GM23338 (cell line): ENCODE data around the gene ST8SIA1.

Experiments used
- CREB1 ChIP-seq: fragments of 250-450 bp; sonication (Bioruptor Pico); IDR thresholded peaks from 2 replicates; pipeline ENCODE4 v1.5.0; 2020; ENCODE audit warnings: low read depth, mild to moderate bottlenecking, moderate library complexity
- EZH2 ChIP-seq: fragments of 200-600 bp; sonication (generic); IDR thresholded peaks from one replicate; pipeline ENCODE4 v1.8.0; 2017; ENCODE audit warnings: antibody characterized with exemption, mild to moderate bottlenecking, low read depth; ENCODE audit not compliant: unreplicated experiment
- EZH2phosphoT487 ChIP-seq: fragments of 200-600 bp; sonication (generic); IDR thresholded peaks from one replicate; pipeline ENCODE4 v1.8.1; 2018; ENCODE audit warnings: antibody characterized with exemption; ENCODE audit not compliant: unreplicated experiment
- JUNB ChIP-seq: IDR thresholded peaks from one replicate; pipeline ENCODE4 v1.6.1; 2016; ENCODE audit warnings: antibody characterized with exemption; ENCODE audit not compliant: unreplicated experiment
- NANOG ChIP-seq: IDR thresholded peaks from 2 replicates; pipeline ENCODE4 v1.6.1; 2016; ENCODE audit warnings: antibody characterized with exemption, borderline replicate concordance
- POLR2AphosphoS5 ChIP-seq: IDR thresholded peaks from 2 replicates; pipeline ENCODE4 v1.6.1; 2016; ENCODE audit warnings: antibody characterized with exemption, low read depth
- ZNF114 ChIP-seq: fragments of 250-450 bp; sonication (Bioruptor Pico); IDR thresholded peaks from 2 replicates; pipeline ENCODE4 v1.5.0; 2020; ENCODE audit warnings: mild to moderate bottlenecking, moderate library complexity
- TF ChIP-seq, protein P1 (sequence below), 2 experiments: fragments of 200-600 bp in 1 of 2; sonication (generic) in 1 of 2; conservative IDR thresholded peaks; 2 replicates each; pipeline versions ENCODE4 v1.5.1 to v1.6.1; 2016 to 2017; ENCODE audit warnings: antibody characterized with exemption in 2 of 2, low read depth in 2 of 2, mild to moderate bottlenecking in 2 of 2, moderate library complexity in 1 of 2
- TF ChIP-seq, protein P2 (sequence below): IDR thresholded peaks from one replicate; pipeline ENCODE4 v1.6.1; 2018; ENCODE audit warnings: antibody characterized with exemption; ENCODE audit not compliant: unreplicated experiment
- TF ChIP-seq, protein P3 (sequence below): fragments of 250-450 bp; sonication (Bioruptor Pico); IDR thresholded peaks from 2 replicates; pipeline ENCODE4 v1.5.0; 2020; ENCODE audit warnings: mild to moderate bottlenecking, moderate library complexity

DNA sequence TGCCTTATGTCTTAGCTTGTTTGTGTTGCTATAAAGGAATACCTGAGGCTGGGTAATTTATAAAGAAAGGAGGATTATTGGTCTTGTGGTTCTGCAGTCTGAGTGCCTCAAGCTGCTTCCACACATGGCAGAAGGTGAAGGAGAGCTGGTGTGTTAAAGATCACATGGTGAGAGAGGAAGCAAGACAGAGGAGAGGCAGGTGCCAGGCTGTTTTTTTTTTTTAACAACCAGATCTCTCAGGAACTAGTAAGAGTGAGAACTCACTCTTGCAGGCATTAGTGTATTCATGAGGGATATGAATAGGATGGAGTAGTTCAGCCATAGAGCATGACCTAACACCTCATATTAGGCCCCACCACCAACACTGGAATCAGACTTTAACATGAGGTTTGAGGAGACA lies 165.1 kb downstream of the ST8SIA1 start:
- TF ChIP-seq EZH2: no peak
- TF ChIP-seq, protein P1, sequence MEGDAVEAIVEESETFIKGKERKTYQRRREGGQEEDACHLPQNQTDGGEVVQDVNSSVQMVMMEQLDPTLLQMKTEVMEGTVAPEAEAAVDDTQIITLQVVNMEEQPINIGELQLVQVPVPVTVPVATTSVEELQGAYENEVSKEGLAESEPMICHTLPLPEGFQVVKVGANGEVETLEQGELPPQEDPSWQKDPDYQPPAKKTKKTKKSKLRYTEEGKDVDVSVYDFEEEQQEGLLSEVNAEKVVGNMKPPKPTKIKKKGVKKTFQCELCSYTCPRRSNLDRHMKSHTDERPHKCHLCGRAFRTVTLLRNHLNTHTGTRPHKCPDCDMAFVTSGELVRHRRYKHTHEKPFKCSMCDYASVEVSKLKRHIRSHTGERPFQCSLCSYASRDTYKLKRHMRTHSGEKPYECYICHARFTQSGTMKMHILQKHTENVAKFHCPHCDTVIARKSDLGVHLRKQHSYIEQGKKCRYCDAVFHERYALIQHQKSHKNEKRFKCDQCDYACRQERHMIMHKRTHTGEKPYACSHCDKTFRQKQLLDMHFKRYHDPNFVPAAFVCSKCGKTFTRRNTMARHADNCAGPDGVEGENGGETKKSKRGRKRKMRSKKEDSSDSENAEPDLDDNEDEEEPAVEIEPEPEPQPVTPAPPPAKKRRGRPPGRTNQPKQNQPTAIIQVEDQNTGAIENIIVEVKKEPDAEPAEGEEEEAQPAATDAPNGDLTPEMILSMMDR (conservative IDR thresholded peaks at IDR 0.05; ENCODE audit: low read depth in 2 of 2): no peak
- TF ChIP-seq CREB1 (CRISPR knock-in tag): no peak
- no peak for TF ChIP-seq NANOG
- TF ChIP-seq, protein P2, sequence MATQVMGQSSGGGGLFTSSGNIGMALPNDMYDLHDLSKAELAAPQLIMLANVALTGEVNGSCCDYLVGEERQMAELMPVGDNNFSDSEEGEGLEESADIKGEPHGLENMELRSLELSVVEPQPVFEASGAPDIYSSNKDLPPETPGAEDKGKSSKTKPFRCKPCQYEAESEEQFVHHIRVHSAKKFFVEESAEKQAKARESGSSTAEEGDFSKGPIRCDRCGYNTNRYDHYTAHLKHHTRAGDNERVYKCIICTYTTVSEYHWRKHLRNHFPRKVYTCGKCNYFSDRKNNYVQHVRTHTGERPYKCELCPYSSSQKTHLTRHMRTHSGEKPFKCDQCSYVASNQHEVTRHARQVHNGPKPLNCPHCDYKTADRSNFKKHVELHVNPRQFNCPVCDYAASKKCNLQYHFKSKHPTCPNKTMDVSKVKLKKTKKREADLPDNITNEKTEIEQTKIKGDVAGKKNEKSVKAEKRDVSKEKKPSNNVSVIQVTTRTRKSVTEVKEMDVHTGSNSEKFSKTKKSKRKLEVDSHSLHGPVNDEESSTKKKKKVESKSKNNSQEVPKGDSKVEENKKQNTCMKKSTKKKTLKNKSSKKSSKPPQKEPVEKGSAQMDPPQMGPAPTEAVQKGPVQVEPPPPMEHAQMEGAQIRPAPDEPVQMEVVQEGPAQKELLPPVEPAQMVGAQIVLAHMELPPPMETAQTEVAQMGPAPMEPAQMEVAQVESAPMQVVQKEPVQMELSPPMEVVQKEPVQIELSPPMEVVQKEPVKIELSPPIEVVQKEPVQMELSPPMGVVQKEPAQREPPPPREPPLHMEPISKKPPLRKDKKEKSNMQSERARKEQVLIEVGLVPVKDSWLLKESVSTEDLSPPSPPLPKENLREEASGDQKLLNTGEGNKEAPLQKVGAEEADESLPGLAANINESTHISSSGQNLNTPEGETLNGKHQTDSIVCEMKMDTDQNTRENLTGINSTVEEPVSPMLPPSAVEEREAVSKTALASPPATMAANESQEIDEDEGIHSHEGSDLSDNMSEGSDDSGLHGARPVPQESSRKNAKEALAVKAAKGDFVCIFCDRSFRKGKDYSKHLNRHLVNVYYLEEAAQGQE: no peak
- TF ChIP-seq POLR2AphosphoS5: no peak
- no peak for TF ChIP-seq EZH2phosphoT487
- TF ChIP-seq JUNB: no peak
- no peak for TF ChIP-seq ZNF114
- TF ChIP-seq, protein P3, sequence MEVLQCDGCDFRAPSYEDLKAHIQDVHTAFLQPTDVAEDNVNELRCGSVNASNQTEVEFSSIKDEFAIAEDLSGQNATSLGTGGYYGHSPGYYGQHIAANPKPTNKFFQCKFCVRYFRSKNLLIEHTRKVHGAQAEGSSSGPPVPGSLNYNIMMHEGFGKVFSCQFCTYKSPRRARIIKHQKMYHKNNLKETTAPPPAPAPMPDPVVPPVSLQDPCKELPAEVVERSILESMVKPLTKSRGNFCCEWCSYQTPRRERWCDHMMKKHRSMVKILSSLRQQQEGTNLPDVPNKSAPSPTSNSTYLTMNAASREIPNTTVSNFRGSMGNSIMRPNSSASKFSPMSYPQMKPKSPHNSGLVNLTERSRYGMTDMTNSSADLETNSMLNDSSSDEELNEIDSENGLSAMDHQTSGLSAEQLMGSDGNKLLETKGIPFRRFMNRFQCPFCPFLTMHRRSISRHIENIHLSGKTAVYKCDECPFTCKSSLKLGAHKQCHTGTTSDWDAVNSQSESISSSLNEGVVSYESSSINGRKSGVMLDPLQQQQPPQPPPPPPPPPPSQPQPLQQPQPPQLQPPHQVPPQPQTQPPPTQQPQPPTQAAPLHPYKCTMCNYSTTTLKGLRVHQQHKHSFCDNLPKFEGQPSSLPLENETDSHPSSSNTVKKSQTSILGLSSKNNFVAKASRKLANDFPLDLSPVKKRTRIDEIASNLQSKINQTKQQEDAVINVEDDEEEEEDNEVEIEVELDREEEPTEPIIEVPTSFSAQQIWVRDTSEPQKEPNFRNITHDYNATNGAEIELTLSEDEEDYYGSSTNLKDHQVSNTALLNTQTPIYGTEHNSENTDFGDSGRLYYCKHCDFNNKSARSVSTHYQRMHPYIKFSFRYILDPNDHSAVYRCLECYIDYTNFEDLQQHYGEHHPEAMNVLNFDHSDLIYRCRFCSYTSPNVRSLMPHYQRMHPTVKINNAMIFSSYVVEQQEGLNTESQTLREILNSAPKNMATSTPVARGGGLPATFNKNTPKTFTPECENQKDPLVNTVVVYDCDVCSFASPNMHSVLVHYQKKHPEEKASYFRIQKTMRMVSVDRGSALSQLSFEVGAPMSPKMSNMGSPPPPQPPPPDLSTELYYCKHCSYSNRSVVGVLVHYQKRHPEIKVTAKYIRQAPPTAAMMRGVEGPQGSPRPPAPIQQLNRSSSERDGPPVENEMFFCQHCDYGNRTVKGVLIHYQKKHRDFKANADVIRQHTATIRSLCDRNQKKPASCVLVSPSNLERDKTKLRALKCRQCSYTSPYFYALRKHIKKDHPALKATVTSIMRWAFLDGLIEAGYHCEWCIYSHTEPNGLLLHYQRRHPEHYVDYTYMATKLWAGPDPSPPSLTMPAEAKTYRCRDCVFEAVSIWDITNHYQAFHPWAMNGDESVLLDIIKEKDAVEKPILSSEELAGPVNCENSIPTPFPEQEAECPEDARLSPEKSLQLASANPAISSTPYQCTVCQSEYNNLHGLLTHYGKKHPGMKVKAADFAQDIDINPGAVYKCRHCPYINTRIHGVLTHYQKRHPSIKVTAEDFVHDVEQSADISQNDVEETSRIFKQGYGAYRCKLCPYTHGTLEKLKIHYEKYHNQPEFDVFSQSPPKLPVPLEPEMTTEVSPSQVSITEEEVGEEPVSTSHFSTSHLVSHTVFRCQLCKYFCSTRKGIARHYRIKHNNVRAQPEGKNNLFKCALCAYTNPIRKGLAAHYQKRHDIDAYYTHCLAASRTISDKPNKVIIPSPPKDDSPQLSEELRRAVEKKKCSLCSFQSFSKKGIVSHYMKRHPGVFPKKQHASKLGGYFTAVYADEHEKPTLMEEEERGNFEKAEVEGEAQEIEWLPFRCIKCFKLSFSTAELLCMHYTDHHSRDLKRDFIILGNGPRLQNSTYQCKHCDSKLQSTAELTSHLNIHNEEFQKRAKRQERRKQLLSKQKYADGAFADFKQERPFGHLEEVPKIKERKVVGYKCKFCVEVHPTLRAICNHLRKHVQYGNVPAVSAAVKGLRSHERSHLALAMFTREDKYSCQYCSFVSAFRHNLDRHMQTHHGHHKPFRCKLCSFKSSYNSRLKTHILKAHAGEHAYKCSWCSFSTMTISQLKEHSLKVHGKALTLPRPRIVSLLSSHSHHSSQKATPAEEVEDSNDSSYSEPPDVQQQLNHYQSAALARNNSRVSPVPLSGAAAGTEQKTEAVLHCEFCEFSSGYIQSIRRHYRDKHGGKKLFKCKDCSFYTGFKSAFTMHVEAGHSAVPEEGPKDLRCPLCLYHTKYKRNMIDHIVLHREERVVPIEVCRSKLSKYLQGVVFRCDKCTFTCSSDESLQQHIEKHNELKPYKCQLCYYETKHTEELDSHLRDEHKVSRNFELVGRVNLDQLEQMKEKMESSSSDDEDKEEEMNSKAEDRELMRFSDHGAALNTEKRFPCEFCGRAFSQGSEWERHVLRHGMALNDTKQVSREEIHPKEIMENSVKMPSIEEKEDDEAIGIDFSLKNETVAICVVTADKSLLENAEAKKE (CRISPR knock-in tag): no peak
